Measurements from ENCODE around the gene ADH5.

The ADH5 gene

GRCh38 chr4:99100876-99101275, 12.3 kb upstream of the ADH5 start:
- no peak for TF ChIP-seq POLR2AphosphoS5 (IDR thresholded peaks at IDR 0.05; ENCODE audit: low read depth, low read length)
- no peak for TF ChIP-seq SIN3A (IDR thresholded peaks at IDR 0.05; ENCODE audit: borderline replicate concordance, insufficient read depth, low read length)
- TF ChIP-seq TAF1 (IDR thresholded peaks at IDR 0.05; ENCODE audit: borderline replicate concordance, insufficient read depth, low read length), result no peak
- no peak for TF ChIP-seq FOXP2 (optimal IDR thresholded peaks at IDR 0.05; ENCODE audit: borderline replicate concordance, extremely low read depth, extremely low read length, insufficient read depth)
- TF ChIP-seq REST (IDR thresholded peaks at IDR 0.05; ENCODE audit: insufficient read depth in 1 of 2, low read depth in 2 of 2, low read length in 2 of 2), result no peak

DNA sequence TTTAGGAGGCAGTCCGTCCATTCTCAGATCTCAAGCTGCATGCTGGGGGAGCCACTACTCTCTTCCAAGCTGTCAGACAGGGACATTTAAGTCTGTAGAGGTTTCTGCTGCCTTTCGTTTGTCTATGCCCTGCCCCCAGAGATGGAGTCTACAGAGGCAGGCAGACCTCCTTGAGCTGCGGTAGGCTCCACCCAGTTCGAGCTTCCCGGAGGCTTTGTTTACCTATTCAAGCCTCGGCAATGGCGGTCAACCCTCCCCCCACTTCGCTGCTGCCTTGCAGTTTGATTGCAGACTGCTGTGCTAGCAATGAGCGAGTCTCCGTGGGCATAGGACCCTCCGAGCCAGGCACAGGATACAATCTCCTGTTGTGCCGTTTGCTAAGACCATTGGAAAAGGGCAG, 10.7 kb upstream of the ADH5 start:
- TF ChIP-seq FOXP2 (optimal IDR thresholded peaks at IDR 0.05; ENCODE audit: borderline replicate concordance, extremely low read depth, extremely low read length, insufficient read depth) (no peak), POLR2AphosphoS5 (IDR thresholded peaks at IDR 0.05; ENCODE audit: low read depth, low read length) (no peak), TAF1 (IDR thresholded peaks at IDR 0.05; ENCODE audit: borderline replicate concordance, insufficient read depth, low read length) (no peak), SIN3A (IDR thresholded peaks at IDR 0.05; ENCODE audit: borderline replicate concordance, insufficient read depth, low read length) (no peak)

DNA sequence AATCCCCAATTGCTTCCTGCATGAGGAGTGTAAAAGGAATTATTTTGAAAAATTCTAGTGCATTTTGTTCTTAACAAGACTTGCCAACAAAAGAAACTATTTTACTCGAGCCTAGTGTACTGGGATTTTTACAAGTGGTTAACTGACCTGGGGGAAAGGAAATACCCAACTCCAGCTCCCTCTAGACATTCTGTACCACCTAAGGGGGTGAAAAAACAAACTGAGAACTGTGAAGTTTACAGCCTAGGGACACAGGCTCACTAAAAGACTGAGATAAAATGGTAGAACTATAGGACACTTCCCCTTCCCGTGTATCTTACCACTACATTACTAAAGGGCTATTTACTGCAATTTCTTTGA, 2.6 kb upstream of the ADH5 start:
- TF ChIP-seq TAF1 (IDR thresholded peaks at IDR 0.05; ENCODE audit: borderline replicate concordance, insufficient read depth, low read length) (no peak), SIN3A (IDR thresholded peaks at IDR 0.05; ENCODE audit: borderline replicate concordance, insufficient read depth, low read length) (no peak), POLR2AphosphoS5 (IDR thresholded peaks at IDR 0.05; ENCODE audit: low read depth, low read length) (no peak)

- TF ChIP-seq TAF1 (IDR thresholded peaks at IDR 0.05; ENCODE audit: borderline replicate concordance, insufficient read depth, low read length) (no peak), REST (IDR thresholded peaks at IDR 0.05; ENCODE audit: insufficient read depth in 1 of 2, low read depth in 2 of 2, low read length in 2 of 2) (no peak), POLR2AphosphoS5 (IDR thresholded peaks at IDR 0.05; ENCODE audit: low read depth, low read length) (no peak), SIN3A (IDR thresholded peaks at IDR 0.05; ENCODE audit: borderline replicate concordance, insufficient read depth, low read length) (no peak), FOXP2 (optimal IDR thresholded peaks at IDR 0.05; ENCODE audit: borderline replicate concordance, extremely low read depth, extremely low read length, insufficient read depth) (no peak)
Observed at GRCh38 chr4:99090481-99091215, 2.1 kb upstream of the ADH5 start.

- no peak for TF ChIP-seq REST (IDR thresholded peaks at IDR 0.05; ENCODE audit: insufficient read depth in 1 of 2, low read depth in 2 of 2, low read length in 2 of 2)
Observed at GRCh38 chr4:99088023-99088449, 552 bp downstream of the ADH5 start.

- TF ChIP-seq POLR2AphosphoS5 (IDR thresholded peaks at IDR 0.05; ENCODE audit: low read depth, low read length) (no peak), TAF1 (IDR thresholded peaks at IDR 0.05; ENCODE audit: borderline replicate concordance, insufficient read depth, low read length) (no peak), SIN3A (IDR thresholded peaks at IDR 0.05; ENCODE audit: borderline replicate concordance, insufficient read depth, low read length) (no peak), FOXP2 (optimal IDR thresholded peaks at IDR 0.05; ENCODE audit: borderline replicate concordance, extremely low read depth, extremely low read length, insufficient read depth) (no peak), REST (IDR thresholded peaks at IDR 0.05; ENCODE audit: insufficient read depth in 1 of 2, low read depth in 2 of 2, low read length in 2 of 2) (no peak)
Observed at GRCh38 chr4:99084595-99084994, 4.0 kb downstream of the ADH5 start.
